ENCODE results near the gene JAM3. TPM values are rescaled to one million over a fixed set of nuclear protein-coding genes. Genes with fewer than 3 reads are reported as not detected.

The JAM3 gene
- total and polyA plus RNA-seq, 2 of the 8 experiments (the other 6 are each of a cell fraction or from before 2014, with no cell fraction given): 19.6 to 42.8 TPM

GRCh38 chr11:134068829-134069425, at the start of gene JAM3 (continued):
- peak; percentile 77 for TF ChIP-seq YY1 (IDR thresholded peaks at IDR 0.05; ENCODE audit: low read depth, low read length)
- peak; percentile 39 for TF ChIP-seq CTBP2 (IDR thresholded peaks at IDR 0.05; ENCODE audit: borderline replicate concordance, insufficient read depth, insufficient read length, low read length)
- 0 out of 2 replicates have a peak, but pooled peaks have one; percentile 41 for TF ChIP-seq POLR2AphosphoS5 (IDR thresholded peaks at IDR 0.05; ENCODE audit: low read depth, low read length)
- TF ChIP-seq SRF (IDR thresholded peaks at IDR 0.05; ENCODE audit: low read depth, low read length): no peak
- no peak for TF ChIP-seq JUND (IDR thresholded peaks at IDR 0.05; ENCODE audit: low read length)
- 0 out of 2 replicates have a peak, but pooled peaks have one; percentile 15 for TF ChIP-seq E2F6 (IDR thresholded peaks at IDR 0.05)
- peak; percentile 38; the same call in 1 of the 2 replicates for TF ChIP-seq MAX (IDR thresholded peaks at IDR 0.05)
- TF ChIP-seq SIN3A (conservative IDR thresholded peaks at IDR 0.05 in 1 of 2, IDR thresholded peaks at IDR 0.05 in 1 of 2; ENCODE audit: low read depth in 1 of 2, low read length in 2 of 2): peak; percentile 64 to 67; a peak in 1 of 4 replicates
- TF ChIP-seq CTCF (IDR thresholded peaks at IDR 0.05; ENCODE audit: control extremely low read depth in 1 of 3, insufficient read depth in 1 of 3, low read depth in 1 of 3, low read length in 3 of 3): no peak
- peak; percentile 81 for TF ChIP-seq PHF8 (conservative IDR thresholded peaks at IDR 0.05; ENCODE audit: low read depth, low read length)
- no peak for TF ChIP-seq SP1 (IDR thresholded peaks at IDR 0.05; ENCODE audit: low read depth, low read length)
- no peak for TF ChIP-seq KDM5A (IDR thresholded peaks at IDR 0.05; ENCODE audit: low read length)
- no peak for TF ChIP-seq EP300 (IDR thresholded peaks at IDR 0.05; ENCODE audit: borderline replicate concordance in 1 of 2, low read depth in 2 of 2, low read length in 2 of 2)

Measured in H1 (cell line).